GM19025 (cell line): ENCODE data around the gene MMP3.

Experiments used
- ATAC-seq: cut with Tn5 transposase; IDR thresholded peaks from one replicate; pipeline ENCODE4 v1.9.1; 2021; ENCODE audit warnings: mild to moderate bottlenecking, low read depth, moderate library complexity; ENCODE audit not compliant: unreplicated experiment

MMP3 gene

DNA sequence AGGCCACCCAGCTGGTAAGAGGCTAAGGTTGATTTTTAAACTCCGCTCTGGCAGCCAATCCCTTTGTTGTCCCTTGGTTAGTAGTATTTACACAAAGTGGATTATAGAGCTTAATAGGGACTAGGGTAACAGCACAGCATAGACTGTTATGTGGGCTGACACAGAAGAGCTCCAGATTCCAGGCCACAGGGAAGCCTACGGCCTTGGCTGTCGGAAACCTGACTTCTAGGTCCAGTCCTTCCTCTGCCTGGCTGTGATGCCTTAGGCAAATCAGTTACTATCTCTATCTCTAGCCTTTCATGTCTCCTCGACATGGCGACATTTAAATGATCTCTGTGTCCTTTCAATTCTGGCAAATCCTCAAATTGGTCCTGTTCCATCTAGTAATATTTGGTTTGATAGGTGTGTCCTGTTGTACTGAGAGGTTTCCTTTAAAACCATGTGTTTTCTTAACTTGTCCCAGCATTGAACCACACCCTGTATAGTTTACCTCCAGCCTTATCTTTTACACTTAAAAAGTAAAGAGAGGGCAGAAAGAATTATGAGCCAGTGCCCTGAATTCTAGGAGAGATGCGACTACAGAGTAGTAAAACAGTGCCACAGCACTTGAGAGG, 49.6 kb downstream of the MMP3 start:
- no peak for ATAC-seq

DNA sequence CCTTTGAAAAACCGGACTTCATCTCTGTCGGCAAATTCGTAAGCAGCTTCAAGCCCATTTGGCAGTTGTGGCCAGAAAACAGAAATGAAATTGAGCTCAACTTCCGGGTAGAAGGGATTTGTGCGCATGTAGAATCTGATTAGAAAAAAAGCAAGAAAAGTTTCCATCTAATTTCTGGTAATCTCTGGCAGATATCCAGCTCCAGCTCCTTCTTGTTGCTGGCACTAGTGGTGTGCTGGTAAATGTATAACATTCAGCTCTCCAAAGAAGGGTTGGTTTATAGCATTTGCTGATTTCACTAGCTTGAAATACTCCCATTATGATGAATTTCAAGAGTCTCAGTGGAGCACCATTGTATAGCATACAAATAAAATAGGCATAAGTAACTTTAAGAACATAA, 50.8 kb downstream of the MMP3 start:
- no peak for ATAC-seq

DNA sequence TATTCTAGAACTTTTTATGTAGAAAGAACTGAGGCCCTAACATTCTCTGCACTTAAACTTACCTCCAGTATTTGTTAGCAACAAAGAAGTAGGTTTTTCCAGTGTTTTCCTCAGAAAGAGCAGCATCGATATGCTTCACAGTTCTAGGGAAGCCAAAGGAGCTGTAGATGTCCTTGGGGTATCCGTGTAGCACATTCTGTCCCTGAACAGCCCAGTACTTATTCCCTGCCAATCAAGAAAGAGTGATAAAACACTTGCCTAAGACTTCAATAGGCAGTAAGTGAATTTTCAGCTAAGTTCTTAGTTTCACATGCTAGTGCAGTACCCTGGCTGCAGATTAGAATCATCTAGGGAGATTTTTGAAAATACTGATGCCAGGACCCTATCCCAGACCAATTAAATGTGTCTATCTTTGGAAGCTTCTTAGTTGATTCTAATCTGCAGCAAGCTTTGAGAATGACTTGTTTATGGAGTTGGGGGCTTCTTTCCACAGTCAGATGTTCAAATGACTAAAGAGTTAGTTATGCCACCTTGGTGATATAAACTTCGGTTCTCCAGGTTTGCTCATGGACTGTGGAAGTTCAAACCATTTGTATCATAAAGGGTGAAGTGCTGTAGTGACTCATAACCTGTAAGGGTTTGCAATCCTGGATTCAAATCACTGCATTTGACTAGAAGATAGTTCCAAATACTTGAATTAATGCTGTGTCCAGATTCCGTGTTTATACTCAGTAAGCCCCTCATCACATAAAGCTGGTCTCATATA, 52.0 kb downstream of the MMP3 start:
- no peak for ATAC-seq

DNA sequence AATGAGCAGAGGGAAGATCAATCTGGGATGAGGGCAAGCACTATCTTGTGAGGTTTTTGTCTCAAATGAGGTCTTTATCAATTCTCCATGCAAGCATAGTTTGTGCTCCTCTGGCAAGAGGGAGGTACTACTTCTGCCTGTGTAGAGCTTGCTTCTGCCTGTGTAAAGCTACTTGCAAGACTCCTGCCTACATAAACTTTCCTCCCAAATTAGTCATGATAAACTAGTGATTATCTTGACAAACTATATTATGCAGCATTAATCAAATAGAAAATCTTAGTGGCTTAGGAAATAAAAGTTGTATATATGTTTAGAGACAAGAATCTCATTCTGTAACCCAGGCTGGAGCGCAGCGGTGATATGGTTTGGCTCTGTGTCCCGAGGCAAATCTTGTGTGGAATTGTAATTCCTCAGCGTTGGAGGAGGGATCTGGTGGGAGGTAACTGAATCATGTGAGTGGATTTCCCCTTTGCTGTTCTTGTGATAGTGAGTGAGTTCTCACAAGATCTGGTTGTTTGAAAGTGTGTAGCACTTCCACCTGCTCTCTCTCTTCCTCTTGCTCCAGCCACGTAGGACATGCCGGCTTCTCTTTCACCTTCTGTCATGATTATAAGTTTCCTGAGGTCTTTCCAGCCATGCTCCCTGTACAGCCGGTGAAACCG, 54.9 kb downstream of the MMP3 start:
- no peak for ATAC-seq
